Thyroid gland (tissue), 4 donors: ENCODE data around the gene NFYB.

Source experiments
- CTCF ChIP-seq, 6 experiments: fragments of 200-600 bp in 3 of 6; fragments of 450-650 bp in 3 of 6; sonication (generic) in 3 of 6; IDR thresholded peaks; one replicate each; pipeline ENCODE4 v1.5.1; 2016 to 2019; ENCODE audit warnings: antibody characterized with exemption in 6 of 6, mild to moderate bottlenecking in 2 of 6, inconsistent platforms in 1 of 6, moderate library complexity in 1 of 6
- POLR2A ChIP-seq, 2 donors: fragments of 450-650 bp; IDR thresholded peaks; one replicate each; pipeline ENCODE4 v1.6.1; 2017; ENCODE audit warnings: antibody characterized with exemption in 2 of 2, mild to moderate bottlenecking in 2 of 2, moderate library complexity in 1 of 2

DNA sequence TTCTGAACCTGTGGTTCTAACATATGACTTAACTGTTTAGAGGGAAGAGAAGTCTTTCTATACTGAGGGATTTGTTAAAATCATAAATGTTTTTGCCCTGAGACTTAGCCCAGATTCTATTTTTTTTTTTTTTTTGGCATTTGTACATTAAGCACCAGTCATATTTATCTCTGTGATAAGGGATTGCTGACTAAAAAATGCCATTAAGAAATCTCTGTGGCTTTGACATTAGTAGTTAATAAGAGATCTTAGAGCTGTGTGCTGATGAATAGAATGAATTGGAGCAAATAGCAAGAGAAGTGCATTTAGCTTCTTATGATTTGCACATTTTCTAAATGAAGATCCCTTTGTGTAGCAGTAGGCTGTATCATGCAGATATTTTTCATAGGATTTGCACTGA lies 32.5 kb downstream of the NFYB start:
- TF ChIP-seq POLR2A (IDR thresholded peaks at IDR 0.05) (no peak), CTCF (IDR thresholded peaks at IDR 0.05) (no peak)
